Left lung (tissue), 10 donors: ENCODE measurements around the gene INPP5A. TPM values are rescaled to one million over a fixed set of nuclear protein-coding genes. Genes with fewer than 3 reads are reported as not detected.

Experiments
- ATAC-seq: fragments of 200-7000 bp; cut with Tn5 transposase; one replicate; pipeline ENCODE4 v1.9.1; 2020; ENCODE audit warnings: moderate library complexity
- DNase-seq, 4 donors: peaks; one replicate each; pipeline ENCODE4 v3.0.0-alpha.2; 2013 to 2020
- H3K27ac ChIP-seq, 2 donors: fragments of 200-600 bp; sonication (generic) in 1 of 2; one replicate each; pipeline versions ENCODE4 v1.5.0 to v1.8.0; 2020 to 2021
- H3K27me3 ChIP-seq, 2 donors: fragments of 200-600 bp; sonication (generic) in 1 of 2; one replicate each; pipeline versions ENCODE4 v1.5.0 to v1.8.0; 2020 to 2021
- H3K36me3 ChIP-seq, 2 donors: fragments of 200-600 bp; sonication (generic) in 1 of 2; one replicate each; pipeline versions ENCODE4 v1.5.0 to v1.8.0; 2020 to 2021
- H3K4me1 ChIP-seq, 2 donors: fragments of 200-600 bp; one replicate each; pipeline ENCODE4 v1.8.0; 2021
- H3K4me3 ChIP-seq, 2 donors: fragments of 200-600 bp; sonication (generic) in 1 of 2; one replicate each; pipeline versions ENCODE4 v1.5.0 to v1.8.0; 2020 to 2021; ENCODE audit warnings: mild to moderate bottlenecking in 1 of 2
- H3K9me3 ChIP-seq, 2 donors: fragments of 200-600 bp; sonication (generic) in 1 of 2; one replicate each; pipeline versions ENCODE4 v1.5.0 to v1.8.0; 2020 to 2021
- CTCF ChIP-seq, 2 donors: fragments of 200-600 bp; sonication (generic) in 1 of 2; IDR thresholded peaks; one replicate each; pipeline versions ENCODE4 v1.5.0 to v1.8.0; 2021; ENCODE audit warnings: antibody characterized with exemption in 2 of 2
- intact Hi-C, 2 donors: fragments of 100-400 bp; cut with DNase I; formaldehyde crosslinking; loops; one replicate each; pipeline versions ENCODE4 v1.11.2 to v1.14.2; 2022
- polyA plus RNA-seq, 6 donors: library from polyadenylated mRNA; unstranded; fragments of 120-200 nt; gene quantifications; one replicate each; pipeline ENCODE4 v1.2.1, GENCODE V29; 2013; ENCODE audit not compliant: insufficient read length in 6 of 6
- total RNA-seq, 2 donors: library from RNA; stranded (reverse); fragmentation: NEBNext Ultra II Directional; extraction: Animal tissue kit (Norgen Biotek cat#: 25700); gene quantifications; one replicate each; pipeline ENCODE4 v1.2.1, GENCODE V29; 2021
- donor health status: DM: no; HTN: yes; CAD: no.
- donor health status: DM: no; HTN: no; CAD: no.

The INPP5A gene
- total and polyA plus RNA-seq, 8 donors, result 32.0 to 44.0 (median 36.8) TPM

GRCh38 chr10:132754071-132754470, 216.5 kb downstream of the INPP5A start:
- DNase-seq, result no peak
- Histone ChIP-seq H3K4me3 (no peak overlapping the region), H3K4me1 (no peaks in the 10 kb centered on the region), H3K27me3 (no peaks in the 10 kb centered on the region), H3K27ac (no peak overlapping the region), H3K9me3 (no peaks in the 10 kb centered on the region), H3K36me3 (peaks cover 0 to 80% of the 10 kb centered on the region in 2 donors)
- no peak for TF ChIP-seq CTCF (IDR thresholded peaks at IDR 0.05)
- intact Hi-C loops, result no loop called here
- no peak for ATAC-seq

- no peak overlapping the region for H3K27ac ChIP-seq
- no peaks in the 10 kb centered on the region for H3K9me3 ChIP-seq
- no peaks in the 10 kb centered on the region for H3K4me1 ChIP-seq
- peaks cover 0 to 80% of the 10 kb centered on the region in 2 donors for H3K36me3 ChIP-seq
- ATAC-seq (no peak), DNase-seq (no peak)
- no peak for TF ChIP-seq CTCF (IDR thresholded peaks at IDR 0.05)
- intact Hi-C loops, result no loop called here
- no peak overlapping the region for H3K4me3 ChIP-seq
- no peaks in the 10 kb centered on the region for H3K27me3 ChIP-seq
Observed at GRCh38 chr10:132755166-132755711, 217.7 kb downstream of the INPP5A start.

GRCh38 chr10:132756591-132756990, 219.0 kb downstream of the INPP5A start:
- DNase-seq (no peak), ATAC-seq (no peak)
- Histone ChIP-seq H3K4me3 (no peak overlapping the region), H3K9me3 (no peaks in the 10 kb centered on the region), H3K36me3 (peaks cover 0 to 81% of the 10 kb centered on the region in 2 donors), H3K27ac (no peak overlapping the region), H3K27me3 (no peaks in the 10 kb centered on the region), H3K4me1 (no peaks in the 10 kb centered on the region)
- TF ChIP-seq CTCF (IDR thresholded peaks at IDR 0.05), result no peak
- intact Hi-C loops, result no loop called here

- no peak for DNase-seq
- intact Hi-C loops, result no loop called here
- H3K36me3 ChIP-seq, result peaks cover 0 to 81% of the 10 kb centered on the region in 2 donors
Observed at GRCh38 chr10:132757171-132757570, 219.6 kb downstream of the INPP5A start.

GRCh38 chr10:132758865-132759264, 221.3 kb downstream of the INPP5A start:
- DNase-seq, result no peak
- Histone ChIP-seq H3K4me1 (no peaks in the 10 kb centered on the region), H3K27ac (no peak overlapping the region), H3K36me3 (peaks cover 0 to 68% of the 10 kb centered on the region in 2 donors), H3K4me3 (no peak overlapping the region), H3K27me3 (no peaks in the 10 kb centered on the region), H3K9me3 (no peaks in the 10 kb centered on the region)
- intact Hi-C loops, result no loop called here
- TF ChIP-seq CTCF (IDR thresholded peaks at IDR 0.05), result no peak
- no peak for ATAC-seq

More at GRCh38 chr10:132757171-132757570, 219.6 kb downstream of the INPP5A start:
- no peak overlapping the region for H3K4me3 ChIP-seq
- ATAC-seq, result no peak
- TF ChIP-seq CTCF (IDR thresholded peaks at IDR 0.05), result no peak
- H3K27me3 ChIP-seq, result no peaks in the 10 kb centered on the region
- H3K4me1 ChIP-seq, result no peaks in the 10 kb centered on the region
- H3K9me3 ChIP-seq, result no peaks in the 10 kb centered on the region
- no peak overlapping the region for H3K27ac ChIP-seq
